HepG2 (cell line): Measurements from ENCODE around the gene NSL1. TPM values are rescaled to one million over a fixed set of nuclear protein-coding genes. Genes with fewer than 3 reads are reported as not detected.

Experiments used
- ATAC-seq: fragments of 200-7000 bp; cut with Tn5 transposase; 3 replicates; pipeline ENCODE4 v1.9.1; 2020; ENCODE audit warnings: mild to moderate bottlenecking, moderate library complexity
- BruUV-seq: library from RNA; stranded (reverse); fragments of 400-500 nt; replicated peaks from 2 replicates; lab custom pipeline; 2021; lab: Mats Ljungman, UMichigan
- CTCF ChIA-PET: fragments of 300-600 bp; formaldehyde crosslinking; extraction: SDS; loops from one replicate; lab custom pipeline; 2021; ENCODE audit warnings: low total read pairs, inconsistent platforms, low intra/inter-chr PET ratio; lab: Yijun Ruan, JAX
- POLR2A ChIA-PET: fragments of 350-600 bp; sonication (Branson Sonifier 250); formaldehyde crosslinking; loops from one replicate; lab custom pipeline; 2020; ENCODE audit warnings: antibody characterized with exemption, inconsistent platforms; lab: Yijun Ruan, JAX
- DNase-seq: peaks from one replicate; pipeline ENCODE4 v3.0.0-alpha.2; 2015; ENCODE audit warnings: low spot score
- FAIRE-seq: peaks from 3 replicates; lab custom pipeline; 2011; peaks lifted over from hg19 to GRCh38; lab: Jason Lieb, UNC
- H2AFZ ChIP-seq: one replicate; pipeline ENCODE4 v1.6.1; 2011; ENCODE audit warnings: low read length, inconsistent platforms
- H3K27ac ChIP-seq: fragments of 300-600 bp; 3 replicates; pipeline ENCODE4 v1.8.0; 2011; ENCODE audit warnings: mixed run types, mild to moderate bottlenecking, mixed read lengths, low read length, inconsistent platforms; ENCODE audit not compliant: insufficient read depth; ENCODE audit errors: extremely low read length
- H3K27me3 ChIP-seq, 2 experiments: fragments of 200-600 bp in 1 of 2; 2 replicates in 1 of 2; 3 replicates in 1 of 2; pipeline versions ENCODE4 v1.6.0 to v1.8.0; 2011; ENCODE audit warnings: low read length in 2 of 2, mild to moderate bottlenecking in 2 of 2, moderate library complexity in 2 of 2, inconsistent platforms in 1 of 2; ENCODE audit not compliant: insufficient read depth in 2 of 2, control insufficient read depth in 1 of 2
- H3K36me3 ChIP-seq, 2 experiments: fragments of 200-600 bp in 1 of 2; replicated peaks in 1 of 2; 2 replicates in 1 of 2; 3 replicates in 1 of 2; pipeline versions ENCODE4 v1.5.1 to v1.8.0; 2011; ENCODE audit warnings: low read length in 2 of 2, inconsistent platforms in 1 of 2; ENCODE audit not compliant: insufficient read depth in 2 of 2, control insufficient read depth in 1 of 2
- H3K4me1 ChIP-seq: 2 replicates; pipeline ENCODE4 v1.5.1; 2012; ENCODE audit warnings: low read length, inconsistent platforms; ENCODE audit not compliant: insufficient read depth
- H3K4me2 ChIP-seq: 2 replicates; pipeline ENCODE4 v1.6.0; 2011; ENCODE audit warnings: low read depth, low read length, inconsistent platforms
- H3K4me3 ChIP-seq, 3 experiments: fragments of 200-600 bp in 1 of 3; sonication (generic), shearing (Covaris generic) in 1 of 3; replicated peaks in 1 of 3; 2 replicates each; pipeline ENCODE4 v1.5.1; 2011 to 2016; ENCODE audit warnings: low read length in 3 of 3, inconsistent platforms in 2 of 3, low read depth in 2 of 3, mild to moderate bottlenecking in 2 of 3, control low read depth in 1 of 3, mixed read lengths in 1 of 3; ENCODE audit not compliant: insufficient read depth in 1 of 3
- H3K79me2 ChIP-seq: one replicate; pipeline ENCODE4 v1.6.1; 2011; ENCODE audit warnings: low read length, inconsistent platforms; ENCODE audit not compliant: insufficient read depth
- H3K9ac ChIP-seq: 2 replicates; pipeline ENCODE4 v1.6.0; 2011; ENCODE audit warnings: mild to moderate bottlenecking, low read depth, low read length, inconsistent platforms; ENCODE audit not compliant: insufficient read depth
- H3K9me3 ChIP-seq: 2 replicates; pipeline ENCODE4 v1.5.1; 2012; ENCODE audit warnings: mild to moderate bottlenecking, low read length
- H4K20me1 ChIP-seq: 2 replicates; pipeline ENCODE4 v1.6.0; 2011; ENCODE audit warnings: inconsistent platforms, mild to moderate bottlenecking, low read length, moderate library complexity; ENCODE audit not compliant: insufficient read depth
- ARNT2 ChIP-seq: sonication (generic); formaldehyde crosslinking; IDR thresholded peaks from 2 replicates; pipeline ENCODE4 v1.8.0; 2022; ENCODE audit warnings: mild to moderate bottlenecking, low read depth, missing genetic modification reagents, moderate library complexity
- ATAD3A ChIP-seq: sonication (generic); formaldehyde crosslinking; IDR thresholded peaks from 2 replicates; pipeline ENCODE4 v1.4.0; 2020; ENCODE audit warnings: missing genetic modification reagents
- ATF7-NPFF ChIP-seq: sonication (generic); formaldehyde crosslinking; IDR thresholded peaks from 2 replicates; pipeline ENCODE4 v1.8.1; 2023; ENCODE audit warnings: mild to moderate bottlenecking, low read depth, missing genetic modification reagents, moderate library complexity
- CBX1 ChIP-seq: IDR thresholded peaks from one replicate; pipeline ENCODE4 v1.6.1; 2016; ENCODE audit warnings: antibody characterized with exemption, low read depth
- CENPT ChIP-seq: sonication (generic); formaldehyde crosslinking; IDR thresholded peaks from 2 replicates; pipeline ENCODE4 v1.8.0; 2022; ENCODE audit warnings: low read depth, mild to moderate bottlenecking, moderate library complexity, missing genetic modification reagents
- ETS1 ChIP-seq: sonication (generic); formaldehyde crosslinking; IDR thresholded peaks from 2 replicates; pipeline ENCODE4 v1.4.0; 2020; ENCODE audit warnings: missing genetic modification reagents
- FOXJ3 ChIP-seq: sonication (generic); formaldehyde crosslinking; IDR thresholded peaks from 2 replicates; pipeline ENCODE4 v1.4.0; 2020; ENCODE audit warnings: missing genetic modification reagents, mild to moderate bottlenecking, borderline replicate concordance
- KDM3A ChIP-seq: IDR thresholded peaks from 2 replicates; pipeline ENCODE4 v1.6.1; 2018; ENCODE audit warnings: low read depth, missing compliant biosample characterization
- KLF15 ChIP-seq: sonication (generic); formaldehyde crosslinking; IDR thresholded peaks from 2 replicates; pipeline ENCODE4 v1.8.1; 2023; ENCODE audit warnings: borderline replicate concordance, mild to moderate bottlenecking, inconsistent platforms, missing genetic modification reagents, mixed read lengths
- POGK ChIP-seq: sonication (generic); formaldehyde crosslinking; conservative IDR thresholded peaks from 2 replicates; pipeline ENCODE4 v1.8.0; 2022; ENCODE audit warnings: mild to moderate bottlenecking, moderate library complexity, missing genetic modification reagents
- RBAK ChIP-seq: sonication (generic); formaldehyde crosslinking; IDR thresholded peaks from 2 replicates; pipeline ENCODE4 v1.5.1; 2020; ENCODE audit warnings: mild to moderate bottlenecking, missing genetic modification reagents
- SAP130 ChIP-seq: IDR thresholded peaks from 2 replicates; pipeline ENCODE4 v1.6.1; 2016; ENCODE audit warnings: low read depth
- THAP11 ChIP-seq: IDR thresholded peaks from 2 replicates; pipeline ENCODE4 v1.6.1; 2016; ENCODE audit warnings: missing biosample characterization, missing genetic modification reagents
- THAP8 ChIP-seq: sonication (generic); formaldehyde crosslinking; IDR thresholded peaks from 2 replicates; pipeline ENCODE4 v1.5.1; 2020; ENCODE audit warnings: missing genetic modification reagents, mild to moderate bottlenecking, borderline replicate concordance
- ZNF256 ChIP-seq: sonication (generic); formaldehyde crosslinking; conservative IDR thresholded peaks from 2 replicates; pipeline ENCODE4 v1.4.0; 2020; ENCODE audit warnings: missing genetic modification reagents
- ZNF557 ChIP-seq: sonication (generic); formaldehyde crosslinking; IDR thresholded peaks from 2 replicates; pipeline ENCODE4 v1.4.0; 2020; ENCODE audit warnings: missing genetic modification reagents
- whole genome bisulfite sequencing: methylation state at CpG from one replicate; pipeline ENCODE4 v1.1.6; 2017; ENCODE audit warnings: low lambda C conversion rate; 5-methylcytosine and 5-hydroxymethylcytosine counted together
- in situ Hi-C: cut with HindIII; loops from 2 replicates; pipeline ENCODE4 v1.10.0; 2017; ENCODE audit warnings: low pct_unique_long_range_greater_than_20kb; ENCODE audit not compliant: extremely low pct_ligation_motif_present
- intact Hi-C: fragments of 100-400 bp; cut with micrococcal nuclease; formaldehyde crosslinking; loops from one replicate; pipeline ENCODE4 v1.10.0; 2022; ENCODE audit not compliant: unreplicated experiment
- polyA plus RNA-seq, 8 experiments: library from polyadenylated mRNA; depleted of rRNA in 3 of 8; stranded (reverse) in 7 of 8; unstranded in 1 of 8; fragments of >200 nt; fragmentation: Illumina TruSeq in 4 of 8; extraction: Trizol in 4 of 8; gene quantifications; 2 replicates each; pipeline versions ENCODE4 v1.2.1 to v1.2.3, GENCODE V29; 2011 to 2016; ENCODE audit warnings: low read depth in 4 of 8, missing spikeins in 1 of 8, mixed read lengths in 1 of 8; ENCODE audit not compliant: insufficient read depth in 1 of 8
- total RNA-seq, 5 experiments: library from RNA; depleted of rRNA; stranded (reverse); fragments of >200 nt; fragmentation: Illumina TruSeq; extraction: Trizol; gene quantifications; 2 replicates each; pipeline ENCODE4 v1.2.3, GENCODE V29; 2016; ENCODE audit warnings: low read depth in 1 of 5
- TF ChIP-seq, protein P1 (sequence below): sonication (generic); formaldehyde crosslinking; conservative IDR thresholded peaks from 2 replicates; pipeline ENCODE4 v1.4.0; 2020; ENCODE audit warnings: missing genetic modification reagents
- TF ChIP-seq, protein P2 (sequence below): sonication (generic); formaldehyde crosslinking; IDR thresholded peaks from 2 replicates; pipeline ENCODE4 v1.4.0; 2020; ENCODE audit warnings: mild to moderate bottlenecking, low read depth, missing genetic modification reagents

Gene NSL1
- total and polyA plus RNA-seq, 2 of the 13 experiments (the other 11 are each of a cell fraction or from before 2014, with no cell fraction given) = 34.5 to 77.4 TPM

DNA sequence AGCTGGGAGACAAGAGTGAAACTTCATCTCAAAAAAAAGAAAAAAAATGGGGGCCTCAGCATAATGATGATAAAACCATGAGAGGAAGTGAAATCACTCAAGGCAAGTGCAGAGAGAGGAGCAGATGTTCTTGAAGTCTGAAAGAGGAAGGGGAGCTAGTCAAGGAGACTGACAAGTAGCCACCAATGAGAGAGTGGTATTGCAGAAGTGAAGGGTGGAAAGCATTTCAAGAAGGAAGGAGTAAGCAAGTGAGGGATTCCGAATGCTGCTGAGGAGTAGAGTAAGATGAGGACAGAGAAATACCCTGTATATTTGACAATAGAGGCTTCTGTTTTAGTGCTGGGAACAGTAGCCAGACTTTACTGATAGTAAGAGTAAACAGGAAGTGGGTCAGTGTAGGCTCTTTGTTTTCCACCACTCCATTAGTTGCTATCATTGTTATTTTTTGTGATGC lies 3.0 kb upstream of the NSL1 start:
- peaks cover 15% of the 10 kb centered on the region for H3K79me2 ChIP-seq
- ChIA-PET CTCF (no interaction called here), POLR2A (interaction anchor here (1.2 to 5.9 kb wide), 4 partner anchors 34 to 65 kb away, joined by 3 to 80 read pairs (median 26); partner anchors contain the start of gene FLVCR1)
- in situ Hi-C loops = no loop called here
- H3K27me3 ChIP-seq = no peaks in the 10 kb centered on the region; a peak in 1 of 5 replicates
- 35% methylated on average over 1 of the region's 1 CpG for WGBS
- peak overlapping the region; percentile 46 for H3K9ac ChIP-seq
- no peak for FAIRE-seq
- no peak overlapping the region for H3K4me3 ChIP-seq
- H3K4me1 ChIP-seq = peaks cover 49% of the 10 kb centered on the region
- peak overlapping the region; percentile 54 for H3K4me2 ChIP-seq
- ATAC-seq = no peak
- intact Hi-C loops = loop anchor here (5.0 kb wide), 1 partner anchor 203 kb away; no protein-coding TSS in a partner anchor
- DNase-seq = peak; percentile 47
- H3K9me3 ChIP-seq = no peaks in the 10 kb centered on the region
- H3K27ac ChIP-seq = peak overlapping the region; percentile 66
- BruUV-seq = no TSS peak
- H4K20me1 ChIP-seq = no peaks in the 10 kb centered on the region; the same call in 1 of the 2 replicates
- no peak overlapping the region for H2AFZ ChIP-seq
- H3K36me3 ChIP-seq = peaks cover 0 to 5% of the 10 kb centered on the region in 2 experiments; a peak in 2 of 5 replicates
- TF ChIP-seq, protein P1, sequence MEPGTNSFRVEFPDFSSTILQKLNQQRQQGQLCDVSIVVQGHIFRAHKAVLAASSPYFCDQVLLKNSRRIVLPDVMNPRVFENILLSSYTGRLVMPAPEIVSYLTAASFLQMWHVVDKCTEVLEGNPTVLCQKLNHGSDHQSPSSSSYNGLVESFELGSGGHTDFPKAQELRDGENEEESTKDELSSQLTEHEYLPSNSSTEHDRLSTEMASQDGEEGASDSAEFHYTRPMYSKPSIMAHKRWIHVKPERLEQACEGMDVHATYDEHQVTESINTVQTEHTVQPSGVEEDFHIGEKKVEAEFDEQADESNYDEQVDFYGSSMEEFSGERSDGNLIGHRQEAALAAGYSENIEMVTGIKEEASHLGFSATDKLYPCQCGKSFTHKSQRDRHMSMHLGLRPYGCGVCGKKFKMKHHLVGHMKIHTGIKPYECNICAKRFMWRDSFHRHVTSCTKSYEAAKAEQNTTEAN = no peak
- 0 out of 2 replicates have a peak, but pooled peaks have one; percentile 11 for TF ChIP-seq THAP11 (CRISPR knock-in tag)
- no peak for TF ChIP-seq ZNF256 (CRISPR knock-in tag)
- TF ChIP-seq POGK (CRISPR knock-in tag) = no peak
- no peak for TF ChIP-seq ATF7-NPFF (CRISPR knock-in tag)
- no peak for TF ChIP-seq ETS1
- no peak for TF ChIP-seq CENPT (CRISPR knock-in tag)
- no peak for TF ChIP-seq RBAK (CRISPR knock-in tag)
- no peak for TF ChIP-seq THAP8
- no peak for TF ChIP-seq ATAD3A
- TF ChIP-seq, protein P2, sequence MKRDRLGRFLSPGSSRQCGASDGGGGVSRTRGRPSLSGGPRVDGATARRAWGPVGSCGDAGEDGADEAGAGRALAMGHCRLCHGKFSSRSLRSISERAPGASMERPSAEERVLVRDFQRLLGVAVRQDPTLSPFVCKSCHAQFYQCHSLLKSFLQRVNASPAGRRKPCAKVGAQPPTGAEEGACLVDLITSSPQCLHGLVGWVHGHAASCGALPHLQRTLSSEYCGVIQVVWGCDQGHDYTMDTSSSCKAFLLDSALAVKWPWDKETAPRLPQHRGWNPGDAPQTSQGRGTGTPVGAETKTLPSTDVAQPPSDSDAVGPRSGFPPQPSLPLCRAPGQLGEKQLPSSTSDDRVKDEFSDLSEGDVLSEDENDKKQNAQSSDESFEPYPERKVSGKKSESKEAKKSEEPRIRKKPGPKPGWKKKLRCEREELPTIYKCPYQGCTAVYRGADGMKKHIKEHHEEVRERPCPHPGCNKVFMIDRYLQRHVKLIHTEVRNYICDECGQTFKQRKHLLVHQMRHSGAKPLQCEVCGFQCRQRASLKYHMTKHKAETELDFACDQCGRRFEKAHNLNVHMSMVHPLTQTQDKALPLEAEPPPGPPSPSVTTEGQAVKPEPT = no peak
- TF ChIP-seq SAP130 (CRISPR knock-in tag) = peak; percentile 39; the same call in 1 of the 2 replicates
- no peak for TF ChIP-seq KDM3A
- TF ChIP-seq KLF15 (CRISPR knock-in tag) = no peak
- TF ChIP-seq ARNT2 = no peak
- peak; percentile 26; the same call in 1 of the 2 replicates for TF ChIP-seq FOXJ3
- no peak for TF ChIP-seq CBX1
- no peak for TF ChIP-seq ZNF557
